ENCODE measurements around the gene NUBP1.
"Not testable (repeated sequence)": the region's sequence is repeated elsewhere in the genome, so short reads cannot be mapped to it uniquely, and the experiment has no call there.

The NUBP1 gene

GRCh38 chr16:10776280-10776679 lies 32.6 kb downstream of the NUBP1 start:
- H3K4me3 ChIP-seq (ENCODE audit: severe bottlenecking): no peak overlapping the region
- no peak overlapping the region for H3K27ac ChIP-seq (ENCODE audit: poor library complexity, severe bottlenecking)
- H3K4me1 ChIP-seq (ENCODE audit: insufficient read depth, poor library complexity, severe bottlenecking): no peaks in the 10 kb centered on the region
- TF ChIP-seq, protein P1, sequence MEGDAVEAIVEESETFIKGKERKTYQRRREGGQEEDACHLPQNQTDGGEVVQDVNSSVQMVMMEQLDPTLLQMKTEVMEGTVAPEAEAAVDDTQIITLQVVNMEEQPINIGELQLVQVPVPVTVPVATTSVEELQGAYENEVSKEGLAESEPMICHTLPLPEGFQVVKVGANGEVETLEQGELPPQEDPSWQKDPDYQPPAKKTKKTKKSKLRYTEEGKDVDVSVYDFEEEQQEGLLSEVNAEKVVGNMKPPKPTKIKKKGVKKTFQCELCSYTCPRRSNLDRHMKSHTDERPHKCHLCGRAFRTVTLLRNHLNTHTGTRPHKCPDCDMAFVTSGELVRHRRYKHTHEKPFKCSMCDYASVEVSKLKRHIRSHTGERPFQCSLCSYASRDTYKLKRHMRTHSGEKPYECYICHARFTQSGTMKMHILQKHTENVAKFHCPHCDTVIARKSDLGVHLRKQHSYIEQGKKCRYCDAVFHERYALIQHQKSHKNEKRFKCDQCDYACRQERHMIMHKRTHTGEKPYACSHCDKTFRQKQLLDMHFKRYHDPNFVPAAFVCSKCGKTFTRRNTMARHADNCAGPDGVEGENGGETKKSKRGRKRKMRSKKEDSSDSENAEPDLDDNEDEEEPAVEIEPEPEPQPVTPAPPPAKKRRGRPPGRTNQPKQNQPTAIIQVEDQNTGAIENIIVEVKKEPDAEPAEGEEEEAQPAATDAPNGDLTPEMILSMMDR (IDR thresholded peaks at IDR 0.05; ENCODE audit: poor library complexity, severe bottlenecking): no peak
- no peaks in the 10 kb centered on the region for H3K9me3 ChIP-seq (ENCODE audit: severe bottlenecking)
- no peak for ATAC-seq (ENCODE audit: low read depth)
- H3K36me3 ChIP-seq (ENCODE audit: low read depth): no peaks in the 10 kb centered on the region
- no peak for DNase-seq (ENCODE audit: low spot score)
- no peaks in the 10 kb centered on the region for H3K27me3 ChIP-seq (ENCODE audit: insufficient read depth, poor library complexity, severe bottlenecking)

DNA sequence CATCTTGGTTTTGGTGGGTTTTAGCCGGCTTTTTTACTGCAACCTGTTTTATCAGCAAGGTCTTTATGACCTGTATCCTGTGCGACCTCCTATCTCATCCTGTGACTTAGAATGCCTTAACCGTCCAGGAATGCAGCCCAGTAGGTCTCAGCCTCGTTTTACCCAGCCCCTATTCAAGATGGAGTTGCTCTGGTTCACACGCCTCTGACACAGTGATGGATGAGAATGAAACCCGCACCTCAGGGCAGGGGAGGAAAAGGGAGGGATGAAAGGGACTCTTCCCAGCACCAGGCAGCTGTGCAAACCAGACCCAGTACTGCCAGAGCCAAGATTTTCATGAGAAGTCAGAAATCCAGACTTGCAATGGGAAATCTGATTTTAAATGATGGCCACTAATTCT lies 33.3 kb downstream of the NUBP1 start:
- H3K9me3 ChIP-seq (ENCODE audit: severe bottlenecking); H3K27ac ChIP-seq (ENCODE audit: poor library complexity, severe bottlenecking); DNase-seq (ENCODE audit: low spot score); H3K4me3 ChIP-seq (ENCODE audit: severe bottlenecking); H3K27me3 ChIP-seq (ENCODE audit: insufficient read depth, poor library complexity, severe bottlenecking); H3K36me3 ChIP-seq (ENCODE audit: low read depth); H3K4me1 ChIP-seq (ENCODE audit: insufficient read depth, poor library complexity, severe bottlenecking); ATAC-seq (ENCODE audit: low read depth): not testable (repeated sequence)

DNA sequence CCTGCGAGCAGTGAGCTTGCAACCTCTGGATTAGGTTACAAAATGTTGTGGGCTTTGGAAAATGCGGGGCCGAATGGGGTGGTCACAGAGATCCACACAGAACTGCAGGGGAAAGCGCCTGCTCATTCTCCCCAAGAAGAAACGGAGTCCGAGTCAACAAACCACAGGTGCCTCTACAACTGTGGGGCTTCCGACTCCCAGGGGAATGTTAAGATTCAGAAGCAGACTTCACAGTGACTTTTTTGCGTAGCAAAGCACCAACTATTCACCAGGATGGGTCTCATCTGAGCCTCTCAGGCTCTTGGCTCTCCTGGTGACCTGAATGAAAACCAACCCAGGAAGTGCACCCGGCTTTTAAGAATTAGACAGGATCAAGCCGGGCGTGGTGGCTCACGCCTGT lies 33.7 kb downstream of the NUBP1 start:
- ATAC-seq (ENCODE audit: low read depth): no peak
- Histone ChIP-seq H3K4me1 (ENCODE audit: insufficient read depth, poor library complexity, severe bottlenecking) (no peaks in the 10 kb centered on the region), H3K9me3 (ENCODE audit: severe bottlenecking) (no peaks in the 10 kb centered on the region), H3K36me3 (ENCODE audit: low read depth) (no peaks in the 10 kb centered on the region), H3K4me3 (ENCODE audit: severe bottlenecking) (no peak overlapping the region), H3K27ac (ENCODE audit: poor library complexity, severe bottlenecking) (no peak overlapping the region), H3K27me3 (ENCODE audit: insufficient read depth, poor library complexity, severe bottlenecking) (no peaks in the 10 kb centered on the region)
- no peak for DNase-seq (ENCODE audit: low spot score)
- TF ChIP-seq, protein P1 (IDR thresholded peaks at IDR 0.05; ENCODE audit: poor library complexity, severe bottlenecking): no peak

- ATAC-seq (ENCODE audit: low read depth); DNase-seq (ENCODE audit: low spot score); H3K36me3 ChIP-seq (ENCODE audit: low read depth); H3K27me3 ChIP-seq (ENCODE audit: insufficient read depth, poor library complexity, severe bottlenecking); H3K9me3 ChIP-seq (ENCODE audit: severe bottlenecking); H3K4me1 ChIP-seq (ENCODE audit: insufficient read depth, poor library complexity, severe bottlenecking); H3K27ac ChIP-seq (ENCODE audit: poor library complexity, severe bottlenecking); H3K4me3 ChIP-seq (ENCODE audit: severe bottlenecking): not testable (repeated sequence)
These were observed 36.3 kb downstream of the NUBP1 start for GRCh38 chr16:10779908-10780307.

DNA sequence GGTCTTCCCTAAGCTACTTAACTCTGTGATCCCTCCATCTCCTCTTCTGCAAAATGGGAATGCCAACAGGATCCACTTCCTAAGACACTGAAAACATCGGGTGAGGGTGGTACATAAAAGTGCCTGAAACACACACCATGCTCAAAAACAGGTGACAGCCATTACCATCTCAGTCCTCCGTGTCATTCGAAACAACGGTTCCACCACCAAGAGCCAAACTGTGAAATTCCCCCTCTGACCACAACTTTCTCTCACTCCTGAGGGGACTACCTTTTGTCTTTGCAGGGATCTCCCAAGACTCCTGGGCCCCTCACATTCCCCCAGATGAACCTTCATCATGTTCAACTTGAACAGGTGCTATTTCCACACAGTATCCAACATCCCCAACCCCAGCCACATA lies 37.0 kb downstream of the NUBP1 start:
- no peak for ATAC-seq (ENCODE audit: low read depth)
- no peak for DNase-seq (ENCODE audit: low spot score)
- no peaks in the 10 kb centered on the region for H3K4me1 ChIP-seq (ENCODE audit: insufficient read depth, poor library complexity, severe bottlenecking)
- H3K27me3 ChIP-seq (ENCODE audit: insufficient read depth, poor library complexity, severe bottlenecking): no peaks in the 10 kb centered on the region
- no peak overlapping the region for H3K4me3 ChIP-seq (ENCODE audit: severe bottlenecking)
- no peak overlapping the region for H3K27ac ChIP-seq (ENCODE audit: poor library complexity, severe bottlenecking)
- TF ChIP-seq, protein P1 (IDR thresholded peaks at IDR 0.05; ENCODE audit: poor library complexity, severe bottlenecking): no peak
- H3K36me3 ChIP-seq (ENCODE audit: low read depth): no peaks in the 10 kb centered on the region
- no peaks in the 10 kb centered on the region for H3K9me3 ChIP-seq (ENCODE audit: severe bottlenecking)

- no peak for DNase-seq (ENCODE audit: low spot score)
- Histone ChIP-seq H3K4me3 (ENCODE audit: severe bottlenecking) (no peak overlapping the region), H3K27ac (ENCODE audit: poor library complexity, severe bottlenecking) (no peak overlapping the region), H3K4me1 (ENCODE audit: insufficient read depth, poor library complexity, severe bottlenecking) (no peaks in the 10 kb centered on the region), H3K36me3 (ENCODE audit: low read depth) (no peaks in the 10 kb centered on the region), H3K27me3 (ENCODE audit: insufficient read depth, poor library complexity, severe bottlenecking) (no peaks in the 10 kb centered on the region), H3K9me3 (ENCODE audit: severe bottlenecking) (no peaks in the 10 kb centered on the region)
- no peak for ATAC-seq (ENCODE audit: low read depth)
- TF ChIP-seq, protein P1 (IDR thresholded peaks at IDR 0.05; ENCODE audit: poor library complexity, severe bottlenecking): no peak
These were observed 39.0 kb downstream of the NUBP1 start for GRCh38 chr16:10782628-10783027.
